Memory B cell (primary cell): ENCODE results near the gene ALKBH2.
A peak's percentile ranks its signal among the peaks of the same experiment; 100 is the strongest.

Experiments
- ATAC-seq: fragments of 150-1000 bp; cut with Tn5 transposase; 2 replicates; pipeline ENCODE4 v1.10.0; 2021; ENCODE audit warnings: low read depth, mild to moderate bottlenecking, moderate library complexity
- DNase-seq, 2 donors: peaks; one replicate each; pipeline ENCODE4 v3.0.0; 2022; ENCODE audit warnings: low spot score in 2 of 2
- H3K27ac Mint-ChIP-seq: one replicate; pipeline ENCODE4 v1.8.0; 2022; ENCODE audit warnings: mild to moderate bottlenecking, moderate library complexity, mixed read lengths
- H3K27me3 Mint-ChIP-seq: one replicate; pipeline ENCODE4 v1.8.0; 2022; ENCODE audit warnings: mixed read lengths
- H3K36me3 Mint-ChIP-seq: one replicate; pipeline ENCODE4 v1.8.0; 2022; ENCODE audit warnings: mild to moderate bottlenecking, mixed read lengths
- H3K4me1 Mint-ChIP-seq: one replicate; pipeline ENCODE4 v1.8.0; 2022; ENCODE audit warnings: mixed read lengths
- H3K4me3 Mint-ChIP-seq: one replicate; pipeline ENCODE4 v1.8.0; 2022; ENCODE audit warnings: mild to moderate bottlenecking, moderate library complexity, mixed read lengths
- H3K9me3 Mint-ChIP-seq: one replicate; pipeline ENCODE4 v1.8.0; 2022; ENCODE audit warnings: mixed read lengths

Gene ALKBH2

GRCh38 chr12:109093022-109093918 lies at the start of gene ALKBH2:
ALKBH2 (minus strand) TSS chr12:109093472; CDS start chr12:109092786, 686 bp downstream.
- no peaks in the 10 kb centered on the region for H3K9me3 Mint-ChIP-seq
- H3K36me3 Mint-ChIP-seq: peaks cover 2% of the 10 kb centered on the region
- ATAC-seq (peak; percentile 76), DNase-seq (peak; percentile 91 to 92)
- H3K4me1 Mint-ChIP-seq: peaks cover 18% of the 10 kb centered on the region
- peak within 1 kb of the TSS; percentile 86 for H3K4me3 Mint-ChIP-seq
- peaks cover 2% of the 10 kb centered on the region for H3K27me3 Mint-ChIP-seq
- H3K27ac Mint-ChIP-seq: peak within 1 kb of the TSS; percentile 95

GRCh38 chr12:109140560-109140959 lies 47.3 kb upstream of the ALKBH2 start:
- Mint-ChIP-seq H3K4me3 (no peak overlapping the region), H3K4me1 (peaks cover 2% of the 10 kb centered on the region), H3K36me3 (peaks cover 7% of the 10 kb centered on the region), H3K27me3 (peaks cover 8% of the 10 kb centered on the region), H3K9me3 (peaks cover 3% of the 10 kb centered on the region), H3K27ac (no peak overlapping the region)
- ATAC-seq (no peak), DNase-seq (no peak)

- peaks cover 7% of the 10 kb centered on the region for H3K36me3 Mint-ChIP-seq
- H3K4me1 Mint-ChIP-seq: peaks cover 2% of the 10 kb centered on the region
- no peak overlapping the region for H3K4me3 Mint-ChIP-seq
- peaks cover 10% of the 10 kb centered on the region for H3K27me3 Mint-ChIP-seq
- DNase-seq: no peak
- no peak overlapping the region for H3K27ac Mint-ChIP-seq
- no peak for ATAC-seq
- peaks cover 5% of the 10 kb centered on the region for H3K9me3 Mint-ChIP-seq
Observed at GRCh38 chr12:109139791-109140190, 46.5 kb upstream of the ALKBH2 start.

- DNase-seq: no peak
- Mint-ChIP-seq H3K4me3 (no peak overlapping the region), H3K9me3 (peaks cover 5% of the 10 kb centered on the region), H3K36me3 (peaks cover 7% of the 10 kb centered on the region), H3K4me1 (peaks cover 2% of the 10 kb centered on the region), H3K27me3 (peaks cover 10% of the 10 kb centered on the region), H3K27ac (no peak overlapping the region)
- no peak for ATAC-seq
Observed at GRCh38 chr12:109139360-109139759, 46.1 kb upstream of the ALKBH2 start.

- H3K9me3 Mint-ChIP-seq: peaks cover 5% of the 10 kb centered on the region
- no peak for ATAC-seq
Observed at GRCh38 chr12:109137055-109137454, 43.8 kb upstream of the ALKBH2 start.

GRCh38 chr12:109134186-109134917 lies 41.1 kb upstream of the ALKBH2 start:
- ATAC-seq: no peak
- Mint-ChIP-seq H3K27ac (no peak overlapping the region), H3K4me1 (no peaks in the 10 kb centered on the region), H3K9me3 (peaks cover 5% of the 10 kb centered on the region), H3K27me3 (peaks cover 12% of the 10 kb centered on the region), H3K36me3 (peaks cover 1% of the 10 kb centered on the region), H3K4me3 (no peak overlapping the region)
- no peak for DNase-seq

More at GRCh38 chr12:109137055-109137454, 43.8 kb upstream of the ALKBH2 start:
- peaks cover 13% of the 10 kb centered on the region for H3K27me3 Mint-ChIP-seq
- no peak overlapping the region for H3K27ac Mint-ChIP-seq
- no peaks in the 10 kb centered on the region for H3K4me1 Mint-ChIP-seq
- H3K4me3 Mint-ChIP-seq: no peak overlapping the region
- H3K36me3 Mint-ChIP-seq: peaks cover 7% of the 10 kb centered on the region
- DNase-seq: no peak

GRCh38 chr12:109131154-109132050 lies 38.1 kb upstream of the ALKBH2 start:
- Mint-ChIP-seq H3K36me3 (no peaks in the 10 kb centered on the region), H3K4me1 (no peaks in the 10 kb centered on the region), H3K9me3 (peaks cover 2% of the 10 kb centered on the region), H3K27ac (no peak overlapping the region), H3K27me3 (peaks cover 9% of the 10 kb centered on the region), H3K4me3 (no peak overlapping the region)
- no peak for ATAC-seq
- DNase-seq: no peak

GRCh38 chr12:109130297-109131153 lies 37.3 kb upstream of the ALKBH2 start:
- DNase-seq (no peak), ATAC-seq (no peak)
- Mint-ChIP-seq H3K36me3 (no peaks in the 10 kb centered on the region), H3K27me3 (peaks cover 11% of the 10 kb centered on the region), H3K4me3 (no peak overlapping the region), H3K4me1 (no peaks in the 10 kb centered on the region), H3K9me3 (peaks cover 2% of the 10 kb centered on the region), H3K27ac (no peak overlapping the region)

- H3K4me3 Mint-ChIP-seq: no peak overlapping the region
- no peaks in the 10 kb centered on the region for H3K9me3 Mint-ChIP-seq
- peaks cover 5% of the 10 kb centered on the region for H3K27me3 Mint-ChIP-seq
- no peaks in the 10 kb centered on the region for H3K4me1 Mint-ChIP-seq
- no peaks in the 10 kb centered on the region for H3K36me3 Mint-ChIP-seq
- H3K27ac Mint-ChIP-seq: no peak overlapping the region
- DNase-seq: no peak
- no peak for ATAC-seq
Observed at GRCh38 chr12:109127533-109128242, 34.4 kb upstream of the ALKBH2 start.

GRCh38 chr12:109126784-109127183 lies 33.5 kb upstream of the ALKBH2 start:
- Mint-ChIP-seq H3K27me3 (peaks cover 5% of the 10 kb centered on the region), H3K9me3 (no peaks in the 10 kb centered on the region), H3K4me3 (no peak overlapping the region), H3K4me1 (no peaks in the 10 kb centered on the region), H3K36me3 (no peaks in the 10 kb centered on the region), H3K27ac (no peak overlapping the region)
- ATAC-seq (no peak), DNase-seq (no peak)

GRCh38 chr12:109125791-109126190 lies 32.5 kb upstream of the ALKBH2 start:
- ATAC-seq (no peak), DNase-seq (no peak)
- H3K9me3 Mint-ChIP-seq: no peaks in the 10 kb centered on the region
- no peaks in the 10 kb centered on the region for H3K36me3 Mint-ChIP-seq
- no peak overlapping the region for H3K4me3 Mint-ChIP-seq
- H3K27ac Mint-ChIP-seq: no peak overlapping the region
- H3K4me1 Mint-ChIP-seq: no peaks in the 10 kb centered on the region
- H3K27me3 Mint-ChIP-seq: peaks cover 3% of the 10 kb centered on the region

- DNase-seq (no peak), ATAC-seq (no peak)
- H3K27me3 Mint-ChIP-seq: peaks cover 4% of the 10 kb centered on the region
- no peak overlapping the region for H3K27ac Mint-ChIP-seq
- no peaks in the 10 kb centered on the region for H3K36me3 Mint-ChIP-seq
- no peaks in the 10 kb centered on the region for H3K9me3 Mint-ChIP-seq
- H3K4me1 Mint-ChIP-seq: no peaks in the 10 kb centered on the region
- H3K4me3 Mint-ChIP-seq: no peak overlapping the region
Observed at GRCh38 chr12:109124878-109125648, 31.8 kb upstream of the ALKBH2 start.
